HepG2 (cell line): Measurements from ENCODE around the gene PALM. TPM values are rescaled to one million over a fixed set of nuclear protein-coding genes. Genes with fewer than 3 reads are reported as not detected.

Experiments
- ARNTL ChIP-seq: sonication (generic); formaldehyde crosslinking; IDR thresholded peaks from 2 replicates; pipeline ENCODE4 v1.4.0; 2020; ENCODE audit warnings: mild to moderate bottlenecking, missing genetic modification reagents
- HMGA1 ChIP-seq: sonication (generic); formaldehyde crosslinking; conservative IDR thresholded peaks from 2 replicates; pipeline ENCODE4 v1.4.0; 2020; ENCODE audit warnings: missing genetic modification reagents
- HNRNPH1 ChIP-seq: fragments of 200-400 bp; formaldehyde crosslinking; optimal IDR thresholded peaks from 2 replicates; pipeline ENCODE3; 2017; ENCODE audit warnings: mild to moderate bottlenecking, low read depth, low read length
- TAF1 ChIP-seq: sonication (generic); formaldehyde crosslinking; IDR thresholded peaks from 2 replicates; pipeline ENCODE4 v1.4.0; 2020; ENCODE audit warnings: missing genetic modification reagents
- TP53 ChIP-seq: sonication (generic); formaldehyde crosslinking; conservative IDR thresholded peaks from 2 replicates; pipeline ENCODE4 v1.4.0; 2020; ENCODE audit warnings: missing genetic modification reagents
- XRCC5 ChIP-seq: fragments of 200-400 bp; formaldehyde crosslinking; optimal IDR thresholded peaks from 2 replicates; pipeline ENCODE3; 2017; ENCODE audit warnings: mild to moderate bottlenecking, low read length
- ZEB1 ChIP-seq: IDR thresholded peaks from 2 replicates; pipeline ENCODE4 v1.6.1; 2012; ENCODE audit warnings: mild to moderate bottlenecking, low read depth, inconsistent platforms; ENCODE audit not compliant: insufficient replicate concordance
- ZNF761 ChIP-seq: sonication (generic); formaldehyde crosslinking; conservative IDR thresholded peaks from 2 replicates; pipeline ENCODE4 v1.4.0; 2020; ENCODE audit warnings: mild to moderate bottlenecking, missing genetic modification reagents
- ZNF883 ChIP-seq: sonication (generic); formaldehyde crosslinking; IDR thresholded peaks from 2 replicates; pipeline ENCODE4 v1.5.1; 2020; ENCODE audit warnings: mild to moderate bottlenecking, missing genetic modification reagents; ENCODE audit errors: not compliant biosample characterization
- polyA plus RNA-seq, 8 experiments: library from polyadenylated mRNA; depleted of rRNA in 3 of 8; stranded (reverse) in 7 of 8; unstranded in 1 of 8; fragments of >200 nt; fragmentation: Illumina TruSeq in 4 of 8; extraction: Trizol in 4 of 8; gene quantifications; 2 replicates each; pipeline versions ENCODE4 v1.2.1 to v1.2.3, GENCODE V29; 2011 to 2016; ENCODE audit warnings: low read depth in 4 of 8, missing spikeins in 1 of 8, mixed read lengths in 1 of 8; ENCODE audit not compliant: insufficient read depth in 1 of 8
- total RNA-seq, 5 experiments: library from RNA; depleted of rRNA; stranded (reverse); fragments of >200 nt; fragmentation: Illumina TruSeq; extraction: Trizol; gene quantifications; 2 replicates each; pipeline ENCODE4 v1.2.3, GENCODE V29; 2016; ENCODE audit warnings: low read depth in 1 of 5
- TF ChIP-seq, protein P1 (sequence below): sonication (generic); formaldehyde crosslinking; IDR thresholded peaks from one replicate; pipeline ENCODE4 v1.5.1; 2020; ENCODE audit warnings: mild to moderate bottlenecking, missing genetic modification reagents; ENCODE audit errors: not compliant biosample characterization
- TF ChIP-seq, protein P2 (sequence below): sonication (generic); formaldehyde crosslinking; IDR thresholded peaks from 2 replicates; pipeline ENCODE4 v1.4.0; 2020; ENCODE audit warnings: missing genetic modification reagents, borderline replicate concordance
- TF ChIP-seq, protein P3 (sequence below): IDR thresholded peaks from 2 replicates; pipeline ENCODE4 v1.6.1; 2016; ENCODE audit warnings: low read depth, control low read depth
- TF ChIP-seq, protein P4 (sequence below): sonication (generic); formaldehyde crosslinking; IDR thresholded peaks from 2 replicates; pipeline ENCODE4 v1.8.0; 2022; ENCODE audit warnings: low read depth, missing genetic modification reagents

PALM gene
- total and polyA plus RNA-seq, 2 of the 13 experiments (the other 11 are each of a cell fraction or from before 2014, with no cell fraction given), result 4.0 to 9.7 TPM

DNA sequence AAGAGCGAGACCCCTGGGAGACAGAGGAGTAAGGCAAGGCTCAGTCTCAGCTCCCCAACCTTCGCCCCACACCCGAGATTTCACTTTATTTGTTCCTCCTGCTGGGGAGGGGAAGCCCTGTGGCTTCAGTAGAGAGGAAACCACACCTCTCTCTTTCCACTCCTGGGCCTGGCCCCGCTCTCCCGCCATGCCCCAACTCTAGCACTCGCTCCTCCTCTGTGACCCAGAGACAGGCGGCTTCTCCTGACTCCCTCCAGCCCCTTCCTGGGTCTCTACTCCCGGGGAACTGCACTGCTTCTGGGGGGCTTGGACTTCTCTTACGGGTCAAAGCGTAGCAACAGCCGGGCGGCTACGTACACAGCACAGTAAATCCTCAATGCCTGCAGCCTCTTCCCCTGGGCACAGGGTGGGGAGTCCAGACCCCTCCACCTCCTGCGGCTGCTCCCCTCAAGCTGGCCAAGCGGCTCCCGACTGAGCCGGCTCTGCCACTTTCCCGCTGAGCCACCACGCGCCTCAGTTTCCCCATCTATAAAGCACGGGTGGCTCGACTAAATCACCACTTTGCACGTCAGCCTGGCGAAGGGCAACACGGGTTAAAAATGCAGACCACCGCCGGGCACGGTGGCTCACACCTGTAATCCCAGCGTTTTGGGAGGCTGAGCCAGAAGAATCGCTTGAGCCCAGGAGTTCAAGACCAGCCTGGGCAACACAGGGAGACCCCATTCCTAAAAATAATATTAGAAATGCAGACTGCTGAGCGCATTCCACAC is 47.1 kb upstream of the PALM start (continued):
- TF ChIP-seq, protein P1, sequence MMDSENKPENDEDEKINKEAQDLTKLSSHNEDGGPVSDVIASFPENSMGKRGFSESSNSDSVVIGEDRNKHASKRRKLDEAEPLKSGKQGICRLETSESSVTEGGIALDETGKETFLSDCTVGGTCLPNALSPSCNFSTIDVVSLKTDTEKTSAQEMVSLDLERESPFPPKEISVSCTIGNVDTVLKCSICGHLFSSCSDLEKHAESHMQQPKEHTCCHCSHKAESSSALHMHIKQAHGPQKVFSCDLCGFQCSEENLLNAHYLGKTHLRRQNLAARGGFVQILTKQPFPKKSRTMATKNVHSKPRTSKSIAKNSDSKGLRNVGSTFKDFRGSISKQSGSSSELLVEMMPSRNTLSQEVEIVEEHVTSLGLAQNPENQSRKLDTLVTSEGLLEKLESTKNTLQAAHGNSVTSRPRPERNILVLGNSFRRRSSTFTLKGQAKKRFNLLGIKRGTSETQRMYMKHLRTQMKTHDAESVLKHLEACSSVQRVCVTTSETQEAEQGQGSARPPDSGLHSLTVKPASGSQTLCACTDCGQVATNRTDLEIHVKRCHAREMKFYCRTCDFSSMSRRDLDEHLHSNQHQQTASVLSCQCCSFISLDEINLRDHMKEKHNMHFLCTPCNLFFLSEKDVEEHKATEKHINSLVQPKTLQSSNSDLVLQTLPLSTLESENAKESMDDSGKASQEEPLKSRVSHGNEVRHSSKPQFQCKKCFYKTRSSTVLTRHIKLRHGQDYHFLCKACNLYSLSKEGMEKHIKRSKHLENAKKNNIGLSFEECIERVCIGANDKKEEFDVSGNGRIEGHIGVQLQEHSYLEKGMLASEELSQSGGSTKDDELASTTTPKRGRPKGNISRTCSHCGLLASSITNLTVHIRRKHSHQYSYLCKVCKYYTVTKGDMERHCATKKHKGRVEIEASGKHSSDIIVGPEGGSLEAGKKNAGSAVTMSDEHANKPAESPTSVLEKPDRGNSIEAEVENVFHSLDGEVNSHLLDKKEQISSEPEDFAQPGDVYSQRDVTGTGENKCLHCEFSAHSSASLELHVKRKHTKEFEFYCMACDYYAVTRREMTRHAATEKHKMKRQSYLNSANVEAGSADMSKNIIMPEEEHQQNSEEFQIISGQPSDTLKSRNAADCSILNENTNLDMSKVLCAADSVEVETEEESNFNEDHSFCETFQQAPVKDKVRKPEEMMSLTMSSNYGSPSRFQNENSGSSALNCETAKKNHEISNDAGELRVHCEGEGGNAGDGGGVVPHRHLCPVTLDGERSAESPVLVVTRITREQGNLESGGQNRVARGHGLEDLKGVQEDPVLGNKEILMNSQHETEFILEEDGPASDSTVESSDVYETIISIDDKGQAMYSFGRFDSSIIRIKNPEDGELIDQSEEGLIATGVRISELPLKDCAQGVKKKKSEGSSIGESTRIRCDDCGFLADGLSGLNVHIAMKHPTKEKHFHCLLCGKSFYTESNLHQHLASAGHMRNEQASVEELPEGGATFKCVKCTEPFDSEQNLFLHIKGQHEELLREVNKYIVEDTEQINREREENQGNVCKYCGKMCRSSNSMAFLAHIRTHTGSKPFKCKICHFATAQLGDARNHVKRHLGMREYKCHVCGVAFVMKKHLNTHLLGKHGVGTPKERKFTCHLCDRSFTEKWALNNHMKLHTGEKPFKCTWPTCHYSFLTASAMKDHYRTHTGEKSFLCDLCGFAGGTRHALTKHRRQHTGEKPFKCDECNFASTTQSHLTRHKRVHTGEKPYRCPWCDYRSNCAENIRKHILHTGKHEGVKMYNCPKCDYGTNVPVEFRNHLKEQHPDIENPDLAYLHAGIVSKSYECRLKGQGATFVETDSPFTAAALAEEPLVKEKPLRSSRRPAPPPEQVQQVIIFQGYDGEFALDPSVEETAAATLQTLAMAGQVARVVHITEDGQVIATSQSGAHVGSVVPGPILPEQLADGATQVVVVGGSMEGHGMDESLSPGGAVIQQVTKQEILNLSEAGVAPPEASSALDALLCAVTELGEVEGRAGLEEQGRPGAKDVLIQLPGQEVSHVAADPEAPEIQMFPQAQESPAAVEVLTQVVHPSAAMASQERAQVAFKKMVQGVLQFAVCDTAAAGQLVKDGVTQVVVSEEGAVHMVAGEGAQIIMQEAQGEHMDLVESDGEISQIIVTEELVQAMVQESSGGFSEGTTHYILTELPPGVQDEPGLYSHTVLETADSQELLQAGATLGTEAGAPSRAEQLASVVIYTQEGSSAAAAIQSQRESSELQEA (CRISPR knock-in tag), result no peak
- no peak for TF ChIP-seq ZNF761 (CRISPR knock-in tag)
- peak; percentile 50; the same call in 1 of the 2 replicates for TF ChIP-seq TAF1
- no peak for TF ChIP-seq HMGA1 (CRISPR knock-in tag)
- peak; percentile 29 for TF ChIP-seq ZEB1
- TF ChIP-seq ARNTL (CRISPR knock-in tag), result no peak
- no peak for TF ChIP-seq XRCC5
- no peak for TF ChIP-seq HNRNPH1
- TF ChIP-seq, protein P2, sequence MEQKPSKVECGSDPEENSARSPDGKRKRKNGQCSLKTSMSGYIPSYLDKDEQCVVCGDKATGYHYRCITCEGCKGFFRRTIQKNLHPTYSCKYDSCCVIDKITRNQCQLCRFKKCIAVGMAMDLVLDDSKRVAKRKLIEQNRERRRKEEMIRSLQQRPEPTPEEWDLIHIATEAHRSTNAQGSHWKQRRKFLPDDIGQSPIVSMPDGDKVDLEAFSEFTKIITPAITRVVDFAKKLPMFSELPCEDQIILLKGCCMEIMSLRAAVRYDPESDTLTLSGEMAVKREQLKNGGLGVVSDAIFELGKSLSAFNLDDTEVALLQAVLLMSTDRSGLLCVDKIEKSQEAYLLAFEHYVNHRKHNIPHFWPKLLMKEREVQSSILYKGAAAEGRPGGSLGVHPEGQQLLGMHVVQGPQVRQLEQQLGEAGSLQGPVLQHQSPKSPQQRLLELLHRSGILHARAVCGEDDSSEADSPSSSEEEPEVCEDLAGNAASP (CRISPR knock-in tag), result no peak
- TF ChIP-seq TP53 (CRISPR knock-in tag), result no peak
- TF ChIP-seq, protein P3, sequence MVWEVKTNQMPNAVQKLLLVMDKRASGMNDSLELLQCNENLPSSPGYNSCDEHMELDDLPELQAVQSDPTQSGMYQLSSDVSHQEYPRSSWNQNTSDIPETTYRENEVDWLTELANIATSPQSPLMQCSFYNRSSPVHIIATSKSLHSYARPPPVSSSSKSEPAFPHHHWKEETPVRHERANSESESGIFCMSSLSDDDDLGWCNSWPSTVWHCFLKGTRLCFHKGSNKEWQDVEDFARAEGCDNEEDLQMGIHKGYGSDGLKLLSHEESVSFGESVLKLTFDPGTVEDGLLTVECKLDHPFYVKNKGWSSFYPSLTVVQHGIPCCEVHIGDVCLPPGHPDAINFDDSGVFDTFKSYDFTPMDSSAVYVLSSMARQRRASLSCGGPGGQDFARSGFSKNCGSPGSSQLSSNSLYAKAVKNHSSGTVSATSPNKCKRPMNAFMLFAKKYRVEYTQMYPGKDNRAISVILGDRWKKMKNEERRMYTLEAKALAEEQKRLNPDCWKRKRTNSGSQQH (CRISPR knock-in tag), result no peak
- TF ChIP-seq ZNF883 (CRISPR knock-in tag), result no peak
- TF ChIP-seq, protein P4, sequence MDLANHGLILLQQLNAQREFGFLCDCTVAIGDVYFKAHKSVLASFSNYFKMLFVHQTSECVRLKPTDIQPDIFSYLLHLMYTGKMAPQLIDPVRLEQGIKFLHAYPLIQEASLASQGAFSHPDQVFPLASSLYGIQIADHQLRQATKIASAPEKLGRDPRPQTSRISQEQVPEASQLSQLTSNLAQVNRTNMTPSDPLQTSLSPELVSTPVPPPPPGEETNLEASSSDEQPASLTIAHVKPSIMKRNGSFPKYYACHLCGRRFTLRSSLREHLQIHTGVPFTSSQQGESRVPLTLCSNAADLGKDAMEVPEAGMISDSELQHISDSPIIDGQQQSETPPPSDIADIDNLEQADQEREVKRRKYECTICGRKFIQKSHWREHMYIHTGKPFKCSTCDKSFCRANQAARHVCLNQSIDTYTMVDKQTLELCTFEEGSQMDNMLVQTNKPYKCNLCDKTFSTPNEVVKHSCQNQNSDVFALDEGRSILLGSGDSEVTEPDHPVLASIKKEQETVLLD (CRISPR knock-in tag), result no peak
